ENCODE results near the gene DIP2C. TPM values are rescaled to one million over a fixed set of nuclear protein-coding genes. Genes with fewer than 3 reads are reported as not detected.

Gene DIP2C
- total and polyA plus RNA-seq, 2 donors (not counting 1 experiment from before 2014, with no cell fraction given), result 1.3 to 1.9 TPM

GRCh38 chr10:373015-373414 lies 316.5 kb downstream of the DIP2C start:
- ChIA-PET POLR2A (no interaction called here), CTCF (no interaction called here)
- Mint-ChIP-seq H3K4me3 (no peak overlapping the region), H3K9me3 (ENCODE audit: insufficient read depth) (no peaks in the 10 kb centered on the region), H3K27ac (no peak overlapping the region), H3K4me1 (no peaks in the 10 kb centered on the region), H3K27me3 (peaks cover 4% of the 10 kb centered on the region)
- Histone ChIP-seq H3K36me3 (replicated peaks in 1 of 2; ENCODE audit: control extremely low read depth in 1 of 2, control insufficient read depth in 1 of 2, extremely low read depth in 1 of 2, insufficient read depth in 2 of 2, low read length in 1 of 2) (no peaks in the 10 kb centered on the region), H4K20me1 (ENCODE audit: control insufficient read depth, insufficient read depth, low read length, poor library complexity, severe bottlenecking) (no peaks in the 10 kb centered on the region), H3K27ac (ENCODE audit: low read length in 2 of 2) (no peak overlapping the region), H3K27me3 (replicated peaks in 1 of 4; ENCODE audit: control extremely low read depth in 1 of 4, control insufficient read depth in 3 of 4, insufficient read depth in 4 of 4, low read length in 3 of 4) (no peaks in the 10 kb centered on the region), H3K9ac (ENCODE audit: low read length) (no peak overlapping the region), H3K4me1 (ENCODE audit: control insufficient read depth in 2 of 2, insufficient read depth in 2 of 2, low read length in 2 of 2) (no peaks in the 10 kb centered on the region), H3K79me2 (ENCODE audit: control insufficient read depth, insufficient read depth, low read length) (no peaks in the 10 kb centered on the region), H3K9me3 (ENCODE audit: control extremely low read depth in 1 of 3, control insufficient read depth in 2 of 3, insufficient read depth in 1 of 3, low read length in 2 of 3) (no peaks in the 10 kb centered on the region), H2AFZ (ENCODE audit: insufficient read depth, low read depth, low read length, poor library complexity, severe bottlenecking) (no peak overlapping the region), H3K4me3 (ENCODE audit: control extremely low read depth in 1 of 5, extremely low read depth in 1 of 5, insufficient read depth in 1 of 5, low read depth in 2 of 5, low read length in 4 of 5) (no peak overlapping the region), H3K4me2 (replicated peaks; ENCODE audit: low read depth, low read length, poor library complexity, severe bottlenecking) (no peak overlapping the region)
- 96% methylated on average over 3 of the region's 4 CpGs for WGBS (ENCODE audit: insufficient coverage)
- DNase-seq (no peak), ATAC-seq (ENCODE audit: low read depth) (no peak)
- intact Hi-C loops (cut with micrococcal nuclease), result no loop called here
- no peak for TF ChIP-seq CTCF (IDR thresholded peaks at IDR 0.05)
- TF ChIP-seq EZH2 (IDR thresholded peaks at IDR 0.05; ENCODE audit: borderline replicate concordance, insufficient read depth, low read depth, low read length, poor library complexity, severe bottlenecking), result no peak

- no peaks in the 10 kb centered on the region for H3K4me1 ChIP-seq (ENCODE audit: control insufficient read depth in 2 of 2, insufficient read depth in 2 of 2, low read length in 2 of 2)
- H3K4me2 ChIP-seq (replicated peaks; ENCODE audit: low read depth, low read length, poor library complexity, severe bottlenecking), result no peak overlapping the region
Observed at GRCh38 chr10:372566-372965, 316.9 kb downstream of the DIP2C start.

More at GRCh38 chr10:372566-372965, 316.9 kb downstream of the DIP2C start:
- no peaks in the 10 kb centered on the region for H3K9me3 Mint-ChIP-seq (ENCODE audit: insufficient read depth)
- Histone ChIP-seq H3K79me2 (ENCODE audit: control insufficient read depth, insufficient read depth, low read length) (no peaks in the 10 kb centered on the region), H3K9ac (ENCODE audit: low read length) (no peak overlapping the region), H2AFZ (ENCODE audit: insufficient read depth, low read depth, low read length, poor library complexity, severe bottlenecking) (no peak overlapping the region), H3K4me3 (ENCODE audit: control extremely low read depth in 1 of 5, extremely low read depth in 1 of 5, insufficient read depth in 1 of 5, low read depth in 2 of 5, low read length in 4 of 5) (no peak overlapping the region), H3K27me3 (replicated peaks in 1 of 4; ENCODE audit: control extremely low read depth in 1 of 4, control insufficient read depth in 3 of 4, insufficient read depth in 4 of 4, low read length in 3 of 4) (no peaks in the 10 kb centered on the region), H3K27ac (ENCODE audit: low read length in 2 of 2) (no peak overlapping the region), H3K9me3 (ENCODE audit: control extremely low read depth in 1 of 3, control insufficient read depth in 2 of 3, insufficient read depth in 1 of 3, low read length in 2 of 3) (no peaks in the 10 kb centered on the region), H4K20me1 (ENCODE audit: control insufficient read depth, insufficient read depth, low read length, poor library complexity, severe bottlenecking) (no peaks in the 10 kb centered on the region), H3K36me3 (replicated peaks in 1 of 2; ENCODE audit: control extremely low read depth in 1 of 2, control insufficient read depth in 1 of 2, extremely low read depth in 1 of 2, insufficient read depth in 2 of 2, low read length in 1 of 2) (no peaks in the 10 kb centered on the region)
- H3K4me3 Mint-ChIP-seq, result no peak overlapping the region
- ATAC-seq (ENCODE audit: low read depth) (no peak), DNase-seq (no peak)
- POLR2A ChIA-PET, result no interaction called here
- 93% methylated on average over 16 of the region's 17 CpGs for WGBS (ENCODE audit: insufficient coverage)
- no peak overlapping the region for H3K27ac Mint-ChIP-seq
- peaks cover under 1% of the 10 kb centered on the region for H3K4me1 Mint-ChIP-seq
- intact Hi-C loops (cut with micrococcal nuclease), result no loop called here
- peaks cover 4% of the 10 kb centered on the region for H3K27me3 Mint-ChIP-seq
- no peak for TF ChIP-seq CTCF (IDR thresholded peaks at IDR 0.05)
- no peak for TF ChIP-seq EZH2 (IDR thresholded peaks at IDR 0.05; ENCODE audit: borderline replicate concordance, insufficient read depth, low read depth, low read length, poor library complexity, severe bottlenecking)
- CTCF ChIA-PET, result no interaction called here
